Activated naive CD4-positive, alpha-beta T cell treated with anti-CD3 and anti-CD28 coated beads, Interleukin-2, amount 50 U/mL, for 72 hours (primary cell): ENCODE data around the gene IGSF10. TPM values are rescaled to one million over a fixed set of nuclear protein-coding genes. Genes with fewer than 3 reads are reported as not detected.

Experiments used
- ATAC-seq, 2 donors: fragments of 150-1000 bp; cut with Tn5 transposase; 2 replicates each; pipeline ENCODE4 v1.10.0; 2021; ENCODE audit warnings: mild to moderate bottlenecking in 2 of 2, moderate library complexity in 2 of 2
- DNase-seq, 2 donors: peaks; one replicate each; pipeline ENCODE4 v3.0.0; 2021 to 2022; ENCODE audit warnings: low spot score in 2 of 2
- H3K27ac Mint-ChIP-seq, 2 donors: one replicate each; pipeline ENCODE4 v1.8.0; 2022; ENCODE audit warnings: mild to moderate bottlenecking in 2 of 2, mixed read lengths in 2 of 2
- H3K36me3 Mint-ChIP-seq, 2 donors: one replicate each; pipeline ENCODE4 v1.8.0; 2022; ENCODE audit warnings: mixed read lengths in 2 of 2
- H3K9me3 Mint-ChIP-seq, 2 donors: one replicate each; pipeline ENCODE4 v1.8.0; 2022; ENCODE audit warnings: mixed read lengths in 2 of 2
- total RNA-seq, 2 donors: library from RNA; stranded (reverse); gene quantifications; one replicate each; pipeline ENCODE4 v1.2.3, GENCODE V29; 2022

IGSF10 gene
- total RNA-seq, 2 donors from 2014 or later = not detected

- no peaks in the 10 kb centered on the region for H3K36me3 Mint-ChIP-seq
- H3K27ac Mint-ChIP-seq = no peak overlapping the region
- DNase-seq = no peak
- no peak for ATAC-seq
- no peaks in the 10 kb centered on the region for H3K9me3 Mint-ChIP-seq
Observed at GRCh38 chr3:151436675-151437446, 24.0 kb downstream of the IGSF10 start.

GRCh38 chr3:151434151-151434890, 26.5 kb downstream of the IGSF10 start:
- no peak overlapping the region for H3K27ac Mint-ChIP-seq
- ATAC-seq = no peak
- no peak for DNase-seq
- no peaks in the 10 kb centered on the region for H3K9me3 Mint-ChIP-seq
- H3K36me3 Mint-ChIP-seq = no peaks in the 10 kb centered on the region

- no peak for ATAC-seq
- no peak for DNase-seq
- no peaks in the 10 kb centered on the region for H3K36me3 Mint-ChIP-seq
- H3K9me3 Mint-ChIP-seq = no peaks in the 10 kb centered on the region
- H3K27ac Mint-ChIP-seq = no peak overlapping the region
Observed at GRCh38 chr3:151432616-151433372, 28.1 kb downstream of the IGSF10 start.

GRCh38 chr3:151431940-151432339, 28.9 kb downstream of the IGSF10 start:
- no peak for ATAC-seq
- H3K36me3 Mint-ChIP-seq = no peaks in the 10 kb centered on the region
- DNase-seq = no peak
- no peaks in the 10 kb centered on the region for H3K9me3 Mint-ChIP-seq
- no peak overlapping the region for H3K27ac Mint-ChIP-seq

GRCh38 chr3:151430821-151431484, 29.9 kb downstream of the IGSF10 start:
- no peak for DNase-seq
- Mint-ChIP-seq H3K27ac (no peak overlapping the region), H3K36me3 (no peaks in the 10 kb centered on the region), H3K9me3 (no peaks in the 10 kb centered on the region)
- no peak for ATAC-seq

- Mint-ChIP-seq H3K9me3 (no peaks in the 10 kb centered on the region), H3K27ac (no peak overlapping the region), H3K36me3 (no peaks in the 10 kb centered on the region)
- DNase-seq (no peak), ATAC-seq (no peak)
Observed at GRCh38 chr3:151428386-151428785, 32.5 kb downstream of the IGSF10 start.

- no peaks in the 10 kb centered on the region for H3K9me3 Mint-ChIP-seq
- DNase-seq (no peak), ATAC-seq (no peak)
- no peaks in the 10 kb centered on the region for H3K36me3 Mint-ChIP-seq
- H3K27ac Mint-ChIP-seq = no peak overlapping the region
Observed at GRCh38 chr3:151426341-151426657, 34.6 kb downstream of the IGSF10 start.

GRCh38 chr3:151425627-151426340, 35.1 kb downstream of the IGSF10 start:
- no peak for ATAC-seq
- Mint-ChIP-seq H3K9me3 (no peaks in the 10 kb centered on the region), H3K36me3 (no peaks in the 10 kb centered on the region), H3K27ac (no peak overlapping the region)
- no peak for DNase-seq

- ATAC-seq (no peak), DNase-seq (no peak)
- Mint-ChIP-seq H3K27ac (no peak overlapping the region), H3K36me3 (no peaks in the 10 kb centered on the region), H3K9me3 (no peaks in the 10 kb centered on the region)
Observed at GRCh38 chr3:151423091-151423490, 37.8 kb downstream of the IGSF10 start.

GRCh38 chr3:151421938-151422337, 38.9 kb downstream of the IGSF10 start:
- H3K36me3 Mint-ChIP-seq = no peaks in the 10 kb centered on the region
- no peak for ATAC-seq

GRCh38 chr3:151419806-151420205, 41.1 kb downstream of the IGSF10 start:
- DNase-seq = no peak
- H3K27ac Mint-ChIP-seq = no peak overlapping the region
- no peaks in the 10 kb centered on the region for H3K9me3 Mint-ChIP-seq
- no peak for ATAC-seq
- H3K36me3 Mint-ChIP-seq = no peaks in the 10 kb centered on the region

More at GRCh38 chr3:151421938-151422337, 38.9 kb downstream of the IGSF10 start:
- no peak for DNase-seq
- no peaks in the 10 kb centered on the region for H3K9me3 Mint-ChIP-seq
- no peak overlapping the region for H3K27ac Mint-ChIP-seq

- no peak for ATAC-seq
- DNase-seq = no peak
- Mint-ChIP-seq H3K27ac (no peak overlapping the region), H3K9me3 (no peaks in the 10 kb centered on the region), H3K36me3 (no peaks in the 10 kb centered on the region)
Observed at GRCh38 chr3:151415289-151415688, 45.6 kb downstream of the IGSF10 start.

GRCh38 chr3:151412989-151413388, 47.9 kb downstream of the IGSF10 start:
- H3K9me3 Mint-ChIP-seq = no peaks in the 10 kb centered on the region
- H3K36me3 Mint-ChIP-seq = no peaks in the 10 kb centered on the region
- no peak for DNase-seq
- no peak for ATAC-seq
- no peak overlapping the region for H3K27ac Mint-ChIP-seq
